ENCODE results near the gene SLC24A4.

The SLC24A4 gene

GRCh38 chr14:92316937-92317336 is 6.0 kb upstream of the SLC24A4 start:
- no peak for TF ChIP-seq CTCF (IDR thresholded peaks at IDR 0.05; ENCODE audit: low read depth, low read length)
- no peak overlapping the region for H3K4me3 ChIP-seq (ENCODE audit: low read depth, low read length)

GRCh38 chr14:92317511-92317910 is 5.5 kb upstream of the SLC24A4 start:
- no peak overlapping the region for H3K4me3 ChIP-seq (ENCODE audit: low read depth, low read length)
- no peak for TF ChIP-seq CTCF (IDR thresholded peaks at IDR 0.05; ENCODE audit: low read depth, low read length)

- no peak overlapping the region for H3K4me3 ChIP-seq (ENCODE audit: low read depth, low read length)
- TF ChIP-seq CTCF (IDR thresholded peaks at IDR 0.05; ENCODE audit: low read depth, low read length): no peak
These were observed 1.3 kb upstream of the SLC24A4 start for GRCh38 chr14:92321701-92322100.

- TF ChIP-seq CTCF (IDR thresholded peaks at IDR 0.05; ENCODE audit: low read depth, low read length): no peak
- H3K4me3 ChIP-seq (ENCODE audit: low read depth, low read length): no peak overlapping the region
These were observed 449 bp upstream of the SLC24A4 start for GRCh38 chr14:92322516-92322915.

GRCh38 chr14:92323916-92324818 is 1.2 kb downstream of the SLC24A4 start:
- TF ChIP-seq CTCF (IDR thresholded peaks at IDR 0.05; ENCODE audit: low read depth, low read length): no peak
- no peak overlapping the region for H3K4me3 ChIP-seq (ENCODE audit: low read depth, low read length)

GRCh38 chr14:92325835-92326234 is 2.9 kb downstream of the SLC24A4 start:
- no peak for TF ChIP-seq CTCF (IDR thresholded peaks at IDR 0.05; ENCODE audit: low read depth, low read length)
- no peak overlapping the region for H3K4me3 ChIP-seq (ENCODE audit: low read depth, low read length)

GRCh38 chr14:92328664-92329255 is 5.8 kb downstream of the SLC24A4 start:
- TF ChIP-seq CTCF (IDR thresholded peaks at IDR 0.05; ENCODE audit: low read depth, low read length): no peak
- no peak overlapping the region for H3K4me3 ChIP-seq (ENCODE audit: low read depth, low read length)
